ENCODE measurements around the gene OR2T35.

Gene OR2T35

DNA sequence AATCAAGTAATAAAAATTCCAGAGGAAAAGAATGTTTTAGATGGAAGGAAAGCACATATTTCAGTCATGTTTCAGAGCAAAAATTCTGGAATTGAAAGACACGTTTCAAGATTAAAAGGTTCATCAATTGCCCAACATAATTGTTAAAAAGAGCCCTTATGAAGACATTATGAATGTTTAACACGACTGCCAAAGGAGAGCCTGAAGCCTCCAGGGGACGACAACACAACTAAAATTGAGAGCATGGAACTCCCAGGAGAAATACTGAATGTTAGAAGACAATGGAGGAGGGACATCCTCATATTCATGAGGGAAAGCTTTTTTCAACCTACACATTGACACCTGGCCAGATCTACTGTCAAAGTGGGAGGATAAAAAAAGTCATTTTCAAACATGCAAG is 26.2 kb downstream of the OR2T35 start:
- ATAC-seq (ENCODE audit: insufficient read depth, low read depth): peak; percentile 65; the same call in 2 of the 3 replicates
- no peak overlapping the region for H3K9ac ChIP-seq (ENCODE audit: low read depth, low read length)
- no peak overlapping the region for H3K27ac ChIP-seq (ENCODE audit: low read length)
- no peak overlapping the region for H2AFZ ChIP-seq (ENCODE audit: low read depth, low read length)
- no peaks in the 10 kb centered on the region for H3K79me2 ChIP-seq (ENCODE audit: insufficient read depth, low read length)
- no peaks in the 10 kb centered on the region for H3K4me1 ChIP-seq (ENCODE audit: insufficient read depth, low read length)
- TF ChIP-seq EZH2 (IDR thresholded peaks at IDR 0.05; ENCODE audit: borderline replicate concordance, low read depth, low read length, severe bottlenecking): no peak
- TF ChIP-seq, protein P1, sequence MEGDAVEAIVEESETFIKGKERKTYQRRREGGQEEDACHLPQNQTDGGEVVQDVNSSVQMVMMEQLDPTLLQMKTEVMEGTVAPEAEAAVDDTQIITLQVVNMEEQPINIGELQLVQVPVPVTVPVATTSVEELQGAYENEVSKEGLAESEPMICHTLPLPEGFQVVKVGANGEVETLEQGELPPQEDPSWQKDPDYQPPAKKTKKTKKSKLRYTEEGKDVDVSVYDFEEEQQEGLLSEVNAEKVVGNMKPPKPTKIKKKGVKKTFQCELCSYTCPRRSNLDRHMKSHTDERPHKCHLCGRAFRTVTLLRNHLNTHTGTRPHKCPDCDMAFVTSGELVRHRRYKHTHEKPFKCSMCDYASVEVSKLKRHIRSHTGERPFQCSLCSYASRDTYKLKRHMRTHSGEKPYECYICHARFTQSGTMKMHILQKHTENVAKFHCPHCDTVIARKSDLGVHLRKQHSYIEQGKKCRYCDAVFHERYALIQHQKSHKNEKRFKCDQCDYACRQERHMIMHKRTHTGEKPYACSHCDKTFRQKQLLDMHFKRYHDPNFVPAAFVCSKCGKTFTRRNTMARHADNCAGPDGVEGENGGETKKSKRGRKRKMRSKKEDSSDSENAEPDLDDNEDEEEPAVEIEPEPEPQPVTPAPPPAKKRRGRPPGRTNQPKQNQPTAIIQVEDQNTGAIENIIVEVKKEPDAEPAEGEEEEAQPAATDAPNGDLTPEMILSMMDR (IDR thresholded peaks at IDR 0.05; ENCODE audit: borderline replicate concordance, extremely low read depth, low read length, poor library complexity, severe bottlenecking): peak; percentile 68
- H3K4me3 ChIP-seq (ENCODE audit: low read depth in 1 of 2, low read length in 2 of 2): no peak overlapping the region
- H3K4me2 ChIP-seq (ENCODE audit: insufficient read depth, low read length): no peak overlapping the region
- DNase-seq: peak; percentile 51
- H4K20me1 ChIP-seq (ENCODE audit: insufficient read depth, low read length): no peaks in the 10 kb centered on the region
- H3K36me3 ChIP-seq (ENCODE audit: insufficient read depth, low read length): no peaks in the 10 kb centered on the region
- H3K27me3 ChIP-seq (ENCODE audit: insufficient read depth, low read length, poor library complexity): no peaks in the 10 kb centered on the region
- H3K9me3 ChIP-seq (ENCODE audit: insufficient read depth, low read length, severe bottlenecking): no peaks in the 10 kb centered on the region

DNA sequence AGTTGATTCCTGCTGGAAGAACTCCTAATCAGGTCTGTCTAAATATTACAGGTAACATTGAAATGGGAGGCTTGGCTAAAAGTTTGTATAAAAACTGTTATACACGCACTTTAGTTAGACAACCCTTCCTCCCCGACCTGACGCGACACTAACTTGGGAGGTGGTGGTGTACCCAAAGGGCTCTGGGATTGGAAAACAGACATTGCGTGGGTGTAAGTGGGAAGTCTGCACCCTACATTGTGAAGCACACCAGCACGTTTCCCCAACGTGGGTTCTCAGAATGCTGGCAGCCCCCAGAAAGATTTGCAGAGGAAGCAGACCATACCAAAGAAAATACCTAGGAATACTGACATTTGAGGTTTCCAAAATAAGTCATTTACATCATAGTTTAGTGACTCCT is 27.0 kb downstream of the OR2T35 start:
- Histone ChIP-seq H2AFZ (ENCODE audit: low read depth, low read length) (no peak overlapping the region), H3K4me3 (ENCODE audit: low read depth in 1 of 2, low read length in 2 of 2) (no peak overlapping the region), H3K4me1 (ENCODE audit: insufficient read depth, low read length) (no peaks in the 10 kb centered on the region), H3K9ac (ENCODE audit: low read depth, low read length) (no peak overlapping the region), H3K4me2 (ENCODE audit: insufficient read depth, low read length) (no peak overlapping the region), H3K9me3 (ENCODE audit: insufficient read depth, low read length, severe bottlenecking) (no peaks in the 10 kb centered on the region), H3K27ac (ENCODE audit: low read length) (no peak overlapping the region), H4K20me1 (ENCODE audit: insufficient read depth, low read length) (no peaks in the 10 kb centered on the region), H3K27me3 (ENCODE audit: insufficient read depth, low read length, poor library complexity) (no peaks in the 10 kb centered on the region), H3K36me3 (ENCODE audit: insufficient read depth, low read length) (no peaks in the 10 kb centered on the region), H3K79me2 (ENCODE audit: insufficient read depth, low read length) (no peaks in the 10 kb centered on the region)
- TF ChIP-seq, protein P1 (IDR thresholded peaks at IDR 0.05; ENCODE audit: borderline replicate concordance, extremely low read depth, low read length, poor library complexity, severe bottlenecking): no peak
- TF ChIP-seq EZH2 (IDR thresholded peaks at IDR 0.05; ENCODE audit: borderline replicate concordance, low read depth, low read length, severe bottlenecking): no peak
- ATAC-seq (ENCODE audit: insufficient read depth, low read depth) (no peak), DNase-seq (no peak)

DNA sequence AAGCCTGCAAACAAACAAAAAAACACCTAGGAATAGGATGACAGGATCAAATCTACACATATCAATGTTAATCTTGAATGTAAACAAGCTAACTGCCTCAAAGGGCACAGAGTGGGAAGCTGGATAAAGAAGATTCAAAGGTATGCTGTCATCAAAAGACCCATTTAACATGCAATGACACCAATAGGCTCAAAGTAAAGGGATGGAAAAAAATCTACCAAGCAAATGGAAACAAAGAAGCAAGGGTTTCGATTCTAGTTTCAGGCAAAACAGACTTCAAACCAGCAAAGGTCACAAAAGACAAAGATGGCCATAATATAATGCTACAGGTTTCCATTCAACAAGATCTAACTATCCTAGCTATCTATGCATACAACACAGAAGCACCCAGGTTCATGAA is 31.3 kb downstream of the OR2T35 start:
- TF ChIP-seq, protein P1 (IDR thresholded peaks at IDR 0.05; ENCODE audit: borderline replicate concordance, extremely low read depth, low read length, poor library complexity, severe bottlenecking): no peak
- no peak for TF ChIP-seq EZH2 (IDR thresholded peaks at IDR 0.05; ENCODE audit: borderline replicate concordance, low read depth, low read length, severe bottlenecking)
- Histone ChIP-seq H3K36me3 (ENCODE audit: insufficient read depth, low read length) (no peaks in the 10 kb centered on the region), H3K4me2 (ENCODE audit: insufficient read depth, low read length) (no peak overlapping the region), H3K27ac (ENCODE audit: low read length) (no peak overlapping the region), H3K9ac (ENCODE audit: low read depth, low read length) (no peak overlapping the region), H3K27me3 (ENCODE audit: insufficient read depth, low read length, poor library complexity) (no peaks in the 10 kb centered on the region), H3K79me2 (ENCODE audit: insufficient read depth, low read length) (no peaks in the 10 kb centered on the region), H3K9me3 (ENCODE audit: insufficient read depth, low read length, severe bottlenecking) (no peaks in the 10 kb centered on the region), H4K20me1 (ENCODE audit: insufficient read depth, low read length) (no peaks in the 10 kb centered on the region), H2AFZ (ENCODE audit: low read depth, low read length) (no peak overlapping the region), H3K4me3 (ENCODE audit: low read depth in 1 of 2, low read length in 2 of 2) (no peak overlapping the region), H3K4me1 (ENCODE audit: insufficient read depth, low read length) (no peaks in the 10 kb centered on the region)
- ATAC-seq (ENCODE audit: insufficient read depth, low read depth) (no peak), DNase-seq (no peak)

DNA sequence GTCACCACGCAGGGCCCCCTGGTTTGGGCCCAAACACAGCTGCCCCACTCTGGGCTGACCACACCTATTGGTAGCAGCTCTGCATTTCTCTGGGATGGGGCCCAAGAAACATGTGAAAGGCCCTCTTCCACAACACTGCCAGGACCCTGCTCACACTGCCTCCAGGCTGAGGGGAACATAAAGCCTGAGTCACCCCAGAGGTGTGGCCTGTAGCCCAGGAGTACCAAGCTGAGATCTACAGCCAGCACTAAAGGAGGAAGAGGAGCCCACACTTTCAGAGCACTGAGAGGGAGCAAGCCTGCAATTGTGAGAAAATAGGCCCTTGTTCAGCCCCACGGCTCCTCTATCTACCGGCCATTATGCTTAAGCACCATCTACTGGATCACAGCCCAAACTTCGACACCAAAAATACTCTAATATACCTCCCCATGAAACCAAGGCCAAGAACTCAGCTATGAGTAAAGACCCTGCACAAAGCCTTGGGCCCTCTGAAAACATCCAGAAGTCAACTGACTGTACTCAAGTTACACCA is 33.1 kb downstream of the OR2T35 start:
- H3K4me1 ChIP-seq (ENCODE audit: insufficient read depth, low read length): no peaks in the 10 kb centered on the region
- no peak overlapping the region for H3K4me2 ChIP-seq (ENCODE audit: insufficient read depth, low read length)
- H2AFZ ChIP-seq (ENCODE audit: low read depth, low read length): no peak overlapping the region
- DNase-seq (no peak), ATAC-seq (ENCODE audit: insufficient read depth, low read depth) (no peak)
- H3K9ac ChIP-seq (ENCODE audit: low read depth, low read length): no peak overlapping the region
- no peaks in the 10 kb centered on the region for H3K79me2 ChIP-seq (ENCODE audit: insufficient read depth, low read length)
- H4K20me1 ChIP-seq (ENCODE audit: insufficient read depth, low read length): no peaks in the 10 kb centered on the region
- no peaks in the 10 kb centered on the region for H3K27me3 ChIP-seq (ENCODE audit: insufficient read depth, low read length, poor library complexity)
- no peaks in the 10 kb centered on the region for H3K9me3 ChIP-seq (ENCODE audit: insufficient read depth, low read length, severe bottlenecking)
- no peak for TF ChIP-seq EZH2 (IDR thresholded peaks at IDR 0.05; ENCODE audit: borderline replicate concordance, low read depth, low read length, severe bottlenecking)
- TF ChIP-seq, protein P1 (IDR thresholded peaks at IDR 0.05; ENCODE audit: borderline replicate concordance, extremely low read depth, low read length, poor library complexity, severe bottlenecking): no peak
- no peak overlapping the region for H3K4me3 ChIP-seq (ENCODE audit: low read depth in 1 of 2, low read length in 2 of 2)
- H3K27ac ChIP-seq (ENCODE audit: low read length): no peak overlapping the region
- H3K36me3 ChIP-seq (ENCODE audit: insufficient read depth, low read length): no peaks in the 10 kb centered on the region
